ENCODE data around the gene SLC13A3. TPM values are rescaled to one million over a fixed set of nuclear protein-coding genes. Genes with fewer than 3 reads are reported as not detected.

SLC13A3 gene
- total RNA-seq, 4 donors from 2014 or later: 1.1 to 8.9 (median 4.2) TPM

DNA sequence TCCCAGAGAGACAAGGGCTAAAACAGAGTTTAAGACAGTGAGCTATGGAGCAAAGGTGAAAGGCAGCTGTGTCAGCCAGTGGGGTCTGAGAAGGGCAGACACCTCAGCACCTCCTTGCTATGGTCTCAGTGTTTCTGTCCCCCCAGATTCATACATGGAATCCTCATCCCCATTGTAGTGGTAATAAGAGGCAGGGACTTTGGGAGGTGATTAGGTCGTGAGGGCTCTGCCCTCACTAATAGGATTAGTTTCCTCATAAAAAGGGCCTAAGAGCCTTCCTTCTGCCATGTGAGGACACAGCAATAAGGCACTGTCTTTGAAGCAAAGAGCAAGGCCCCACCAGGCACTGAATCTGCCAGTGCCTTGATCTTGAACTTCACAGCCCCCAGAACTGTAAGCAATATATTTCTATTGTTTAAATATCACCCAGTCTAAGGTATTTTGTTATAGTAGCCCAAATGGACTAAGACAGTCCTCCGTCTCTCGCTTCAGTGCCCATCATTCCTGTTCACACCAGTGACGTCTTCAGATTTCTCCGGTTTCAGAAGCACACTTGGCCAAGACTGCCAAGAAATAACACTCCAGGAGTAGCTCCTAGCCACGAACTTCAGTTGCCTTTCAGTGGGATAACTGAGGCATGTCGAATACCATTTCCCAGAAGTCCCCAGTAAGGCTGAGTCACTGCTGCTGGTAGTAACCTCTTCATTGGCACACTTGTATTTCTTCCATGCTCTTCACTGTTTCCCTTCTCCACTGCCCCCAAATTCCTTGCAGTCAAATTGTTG, 32.8 kb downstream of the SLC13A3 start:
- TF ChIP-seq, protein P1, sequence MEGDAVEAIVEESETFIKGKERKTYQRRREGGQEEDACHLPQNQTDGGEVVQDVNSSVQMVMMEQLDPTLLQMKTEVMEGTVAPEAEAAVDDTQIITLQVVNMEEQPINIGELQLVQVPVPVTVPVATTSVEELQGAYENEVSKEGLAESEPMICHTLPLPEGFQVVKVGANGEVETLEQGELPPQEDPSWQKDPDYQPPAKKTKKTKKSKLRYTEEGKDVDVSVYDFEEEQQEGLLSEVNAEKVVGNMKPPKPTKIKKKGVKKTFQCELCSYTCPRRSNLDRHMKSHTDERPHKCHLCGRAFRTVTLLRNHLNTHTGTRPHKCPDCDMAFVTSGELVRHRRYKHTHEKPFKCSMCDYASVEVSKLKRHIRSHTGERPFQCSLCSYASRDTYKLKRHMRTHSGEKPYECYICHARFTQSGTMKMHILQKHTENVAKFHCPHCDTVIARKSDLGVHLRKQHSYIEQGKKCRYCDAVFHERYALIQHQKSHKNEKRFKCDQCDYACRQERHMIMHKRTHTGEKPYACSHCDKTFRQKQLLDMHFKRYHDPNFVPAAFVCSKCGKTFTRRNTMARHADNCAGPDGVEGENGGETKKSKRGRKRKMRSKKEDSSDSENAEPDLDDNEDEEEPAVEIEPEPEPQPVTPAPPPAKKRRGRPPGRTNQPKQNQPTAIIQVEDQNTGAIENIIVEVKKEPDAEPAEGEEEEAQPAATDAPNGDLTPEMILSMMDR (IDR thresholded peaks at IDR 0.05): no peak
- TF ChIP-seq POLR2A (IDR thresholded peaks at IDR 0.05) (no peak), EP300 (IDR thresholded peaks at IDR 0.05) (no peak), POLR2AphosphoS5 (IDR thresholded peaks at IDR 0.05) (no peak)
- WGBS: 84% methylated on average over 7 of the region's 7 CpGs
- Histone ChIP-seq H3K9me3 (no peaks in the 10 kb centered on the region), H3K36me3 (no peaks in the 10 kb centered on the region), H3K27me3 (no peaks in the 10 kb centered on the region), H3K27ac (no peak overlapping the region), H3K4me1 (no peaks in the 10 kb centered on the region), H3K4me3 (no peak overlapping the region)
- DNase-seq (ENCODE audit: low spot score in 2 of 2): no peak

DNA sequence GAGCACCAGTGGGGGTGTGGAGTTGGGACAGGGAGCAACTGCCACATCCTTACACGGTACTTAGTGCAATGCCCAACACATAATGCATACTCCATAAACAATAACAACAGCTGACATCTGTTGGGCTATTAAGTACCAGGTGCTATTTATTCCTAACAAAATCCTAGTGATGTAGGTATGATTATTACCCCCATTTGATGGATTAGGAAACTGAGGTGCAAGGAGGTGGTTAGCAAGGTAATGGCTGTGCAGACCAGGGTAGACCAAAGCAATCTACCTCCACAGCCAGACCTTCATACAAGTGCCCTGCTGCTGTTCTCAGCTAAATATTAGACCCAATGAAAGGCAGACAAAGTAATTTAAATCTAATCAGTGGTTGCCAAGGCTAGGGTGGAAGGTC, 36.8 kb downstream of the SLC13A3 start:
- no peaks in the 10 kb centered on the region for H3K9me3 ChIP-seq
- H3K36me3 ChIP-seq: no peaks in the 10 kb centered on the region
- no peak for DNase-seq (ENCODE audit: low spot score in 2 of 2)
- 75% methylated on average over 1 of the region's 1 CpG for WGBS
- no peak overlapping the region for H3K4me3 ChIP-seq
- no peaks in the 10 kb centered on the region for H3K4me1 ChIP-seq
- no peaks in the 10 kb centered on the region for H3K27me3 ChIP-seq
- no peak overlapping the region for H3K27ac ChIP-seq
- TF ChIP-seq POLR2A (IDR thresholded peaks at IDR 0.05): no peak
- no peak for TF ChIP-seq EP300 (IDR thresholded peaks at IDR 0.05)
- no peak for TF ChIP-seq POLR2AphosphoS5 (IDR thresholded peaks at IDR 0.05)

- H3K4me1 ChIP-seq: no peaks in the 10 kb centered on the region
- DNase-seq (ENCODE audit: low spot score in 2 of 2): no peak
- no peaks in the 10 kb centered on the region for H3K9me3 ChIP-seq
- H3K4me3 ChIP-seq: no peak overlapping the region
- no peaks in the 10 kb centered on the region for H3K36me3 ChIP-seq
- H3K27me3 ChIP-seq: no peaks in the 10 kb centered on the region
- WGBS: 96% methylated on average over 2 of the region's 2 CpGs
- no peak for TF ChIP-seq POLR2AphosphoS5 (IDR thresholded peaks at IDR 0.05)
- no peak for TF ChIP-seq POLR2A (IDR thresholded peaks at IDR 0.05)
- no peak for TF ChIP-seq EP300 (IDR thresholded peaks at IDR 0.05)
- TF ChIP-seq, protein P1 (IDR thresholded peaks at IDR 0.05): no peak
- no peak overlapping the region for H3K27ac ChIP-seq
Measured at GRCh38 chr20:46610145-46610544, 41.1 kb downstream of the SLC13A3 start.

DNA sequence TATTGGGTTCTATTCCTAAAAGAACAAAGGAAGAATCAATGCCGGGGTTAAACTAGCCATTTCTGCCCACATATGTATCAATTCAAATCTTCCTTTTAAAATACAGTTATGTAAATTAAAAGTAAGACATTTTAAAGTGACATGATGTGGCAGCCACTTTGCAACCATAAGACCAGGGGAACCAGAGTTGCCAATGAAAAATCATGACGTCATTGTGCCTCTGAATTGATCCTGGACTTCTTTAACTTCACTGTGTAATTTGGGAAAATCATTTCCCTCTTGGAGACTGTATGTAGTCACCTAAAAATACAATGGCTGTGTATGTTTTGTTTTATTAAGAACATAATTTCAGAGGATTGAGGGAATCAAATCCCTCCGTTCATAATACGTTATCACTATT, 42.2 kb downstream of the SLC13A3 start:
- no peak for TF ChIP-seq EP300 (IDR thresholded peaks at IDR 0.05)
- TF ChIP-seq POLR2AphosphoS5 (IDR thresholded peaks at IDR 0.05): no peak
- no peak for TF ChIP-seq POLR2A (IDR thresholded peaks at IDR 0.05)
- TF ChIP-seq, protein P1 (IDR thresholded peaks at IDR 0.05): no peak
- no peaks in the 10 kb centered on the region for H3K9me3 ChIP-seq
- no peaks in the 10 kb centered on the region for H3K4me1 ChIP-seq
- WGBS: 93% methylated on average over 4 of the region's 4 CpGs
- DNase-seq (ENCODE audit: low spot score in 2 of 2): no peak
- no peaks in the 10 kb centered on the region for H3K27me3 ChIP-seq
- H3K36me3 ChIP-seq: no peaks in the 10 kb centered on the region
- H3K4me3 ChIP-seq: no peak overlapping the region
- H3K27ac ChIP-seq: no peak overlapping the region

DNA sequence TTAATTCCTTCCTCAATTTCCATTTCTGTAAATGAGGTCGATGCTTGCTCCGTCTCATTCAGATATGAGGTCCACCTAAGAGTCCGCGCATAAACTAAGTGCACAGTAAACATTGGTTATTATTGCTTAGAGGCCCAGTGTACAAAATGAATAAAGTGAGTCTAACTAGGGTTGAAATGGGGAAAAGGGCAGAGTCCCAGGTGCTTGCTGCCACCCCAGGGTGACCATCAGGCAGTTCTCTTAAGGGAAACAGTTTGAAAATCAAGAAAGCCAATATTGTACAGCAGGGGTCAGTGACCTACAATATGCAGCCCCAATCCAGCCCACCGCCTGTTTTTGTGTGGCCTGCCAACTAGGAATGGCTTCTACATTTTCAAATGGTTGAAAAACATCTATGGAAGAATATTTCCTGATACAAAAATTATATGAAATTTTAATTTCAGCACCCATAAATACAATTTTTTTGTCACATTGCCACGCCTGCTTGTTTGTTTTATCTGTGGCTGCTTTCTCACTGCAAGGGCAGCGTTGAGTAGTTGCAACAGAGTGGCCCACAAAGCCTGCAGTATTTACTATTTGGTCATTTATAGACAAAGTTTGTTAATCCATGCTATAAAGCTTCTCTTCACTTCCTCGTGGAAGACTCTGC, 43.3 kb downstream of the SLC13A3 start:
- Histone ChIP-seq H3K36me3 (no peaks in the 10 kb centered on the region), H3K9me3 (no peaks in the 10 kb centered on the region), H3K27ac (no peak overlapping the region), H3K27me3 (no peaks in the 10 kb centered on the region), H3K4me3 (no peak overlapping the region), H3K4me1 (no peaks in the 10 kb centered on the region)
- DNase-seq (ENCODE audit: low spot score in 2 of 2): no peak
- WGBS: 94% methylated on average over 8 of the region's 8 CpGs
- TF ChIP-seq POLR2A (IDR thresholded peaks at IDR 0.05) (no peak), POLR2AphosphoS5 (IDR thresholded peaks at IDR 0.05) (no peak), EP300 (IDR thresholded peaks at IDR 0.05) (no peak)
- TF ChIP-seq, protein P1 (IDR thresholded peaks at IDR 0.05): no peak

All from suprapubic skin (tissue), 4 donors.